ENCODE data around the gene FBXO34. TPM values are rescaled to one million over a fixed set of nuclear protein-coding genes. Genes with fewer than 3 reads are reported as not detected.

Gene FBXO34
- total and polyA plus RNA-seq, 4 experiments from 2014 or later, result 33.8 to 44.1 (median 42.9) TPM

GRCh38 chr14:55387121-55387520 lies 115.9 kb downstream of the FBXO34 start:
- Histone ChIP-seq H3K27ac (ENCODE audit: low read depth, low read length) (peak overlapping the region; percentile 59), H3K27me3 (ENCODE audit: insufficient read depth, low read length) (no peaks in the 10 kb centered on the region), H3K4me3 (ENCODE audit: low read length in 2 of 2) (no peak overlapping the region), H3K36me3 (ENCODE audit: insufficient read depth, low read length) (peaks cover 3% of the 10 kb centered on the region), H3K9me3 (ENCODE audit: control insufficient read depth in 1 of 2, low read length in 2 of 2) (no peaks in the 10 kb centered on the region), H3K4me1 (ENCODE audit: insufficient read depth, low read length) (peaks cover 19% of the 10 kb centered on the region)
- ChIA-PET POLR2A (ENCODE audit: partially characterized antibody) (interaction anchor here (2.1 kb wide), 1 partner anchor 12 kb away, joined by 14 read pairs; no protein-coding TSS in a partner anchor), CTCF (ENCODE audit: partially characterized antibody) (interaction anchor here (1.2 to 1.9 kb wide), 4 partner anchors 20 to 117 kb away, joined by 3 to 10 read pairs (median 4); partner anchors contain the start of gene FBXO34)
- Mint-ChIP-seq H3K36me3 (peaks cover 48 to 68% of the 10 kb centered on the region in 2 donors), H3K4me3 (peak overlapping the region in 7 of 8 donors; percentile 6 to 81 (median 37)), H3K9me3 (no peaks in the 10 kb centered on the region), H3K27ac (peak overlapping the region; percentile 32 to 98 (median 89)), H3K27me3 (no peaks in the 10 kb centered on the region), H3K4me1 (peaks cover 24 to 39% (median 26%) of the 10 kb centered on the region in 4 donors)
- no peak for DNase-seq
- intact Hi-C loops (cut with micrococcal nuclease), result no loop called here

- Mint-ChIP-seq H3K4me3 (peak overlapping the region in 1 of 8 donors; percentile 16), H3K27ac (peak overlapping the region; percentile 48 to 84 (median 61)), H3K4me1 (peaks cover 24 to 39% (median 26%) of the 10 kb centered on the region in 4 donors), H3K36me3 (peaks cover 45 to 65% of the 10 kb centered on the region in 2 donors), H3K27me3 (no peaks in the 10 kb centered on the region), H3K9me3 (no peaks in the 10 kb centered on the region)
- no peaks in the 10 kb centered on the region for H3K9me3 ChIP-seq (ENCODE audit: control insufficient read depth in 1 of 2, low read length in 2 of 2)
- H3K36me3 ChIP-seq (ENCODE audit: insufficient read depth, low read length), result peaks cover 3% of the 10 kb centered on the region
- H3K27me3 ChIP-seq (ENCODE audit: insufficient read depth, low read length), result no peaks in the 10 kb centered on the region
- ChIA-PET CTCF (ENCODE audit: partially characterized antibody) (interaction anchor here (0.6 to 1.7 kb wide), 4 partner anchors 34 to 298 kb away, joined by 3 read pairs; no protein-coding TSS in a partner anchor), POLR2A (ENCODE audit: partially characterized antibody) (no interaction called here)
- H3K4me1 ChIP-seq (ENCODE audit: insufficient read depth, low read length), result peaks cover 19% of the 10 kb centered on the region
- intact Hi-C loops (cut with micrococcal nuclease), result no loop called here
- no peak for DNase-seq
- H3K4me3 ChIP-seq (ENCODE audit: low read length in 2 of 2), result no peak overlapping the region
- no peak overlapping the region for H3K27ac ChIP-seq (ENCODE audit: low read depth, low read length)
Observed at GRCh38 chr14:55388160-55388559, 116.9 kb downstream of the FBXO34 start.

GRCh38 chr14:55389330-55389729 lies 118.1 kb downstream of the FBXO34 start:
- intact Hi-C loops (cut with micrococcal nuclease), result no loop called here
- peaks cover 22 to 39% (median 25%) of the 10 kb centered on the region in 4 donors for H3K4me1 Mint-ChIP-seq
- H3K36me3 ChIP-seq (ENCODE audit: insufficient read depth, low read length), result peaks cover under 1% of the 10 kb centered on the region

GRCh38 chr14:55398679-55399078 lies 127.5 kb downstream of the FBXO34 start:
- Histone ChIP-seq H3K36me3 (ENCODE audit: insufficient read depth, low read length) (peaks cover 18% of the 10 kb centered on the region), H3K27me3 (ENCODE audit: insufficient read depth, low read length) (no peaks in the 10 kb centered on the region), H3K4me1 (ENCODE audit: insufficient read depth, low read length) (peaks cover 8% of the 10 kb centered on the region), H3K27ac (ENCODE audit: low read depth, low read length) (no peak overlapping the region), H3K4me3 (ENCODE audit: low read length in 2 of 2) (no peak overlapping the region), H3K9me3 (ENCODE audit: control insufficient read depth in 1 of 2, low read length in 2 of 2) (no peaks in the 10 kb centered on the region)
- intact Hi-C loops (cut with micrococcal nuclease), result no loop called here
- peaks cover 23 to 28% of the 10 kb centered on the region in 2 donors for H3K36me3 Mint-ChIP-seq
- peaks cover 10 to 22% (median 17%) of the 10 kb centered on the region in 4 donors for H3K4me1 Mint-ChIP-seq
- no peaks in the 10 kb centered on the region for H3K27me3 Mint-ChIP-seq
- POLR2A ChIA-PET (ENCODE audit: partially characterized antibody), result no interaction called here
- H3K27ac Mint-ChIP-seq, result no peak overlapping the region
- DNase-seq, result no peak
- CTCF ChIA-PET (ENCODE audit: partially characterized antibody), result interaction anchor here (0.7 kb wide), 1 partner anchor 237 kb away, joined by 3 read pairs; no protein-coding TSS in a partner anchor
- no peak overlapping the region for H3K4me3 Mint-ChIP-seq
- no peaks in the 10 kb centered on the region for H3K9me3 Mint-ChIP-seq

More at GRCh38 chr14:55389330-55389729, 118.1 kb downstream of the FBXO34 start:
- Mint-ChIP-seq H3K27me3 (no peaks in the 10 kb centered on the region), H3K27ac (peak overlapping the region in 1 of 7 donors; percentile 38), H3K4me3 (no peak overlapping the region), H3K9me3 (no peaks in the 10 kb centered on the region), H3K36me3 (peaks cover 38 to 57% of the 10 kb centered on the region in 2 donors)
- Histone ChIP-seq H3K4me3 (ENCODE audit: low read length in 2 of 2) (no peak overlapping the region), H3K9me3 (ENCODE audit: control insufficient read depth in 1 of 2, low read length in 2 of 2) (no peaks in the 10 kb centered on the region), H3K27ac (ENCODE audit: low read depth, low read length) (no peak overlapping the region), H3K27me3 (ENCODE audit: insufficient read depth, low read length) (no peaks in the 10 kb centered on the region), H3K4me1 (ENCODE audit: insufficient read depth, low read length) (peaks cover 19% of the 10 kb centered on the region)
- ChIA-PET CTCF (ENCODE audit: partially characterized antibody) (no interaction called here), POLR2A (ENCODE audit: partially characterized antibody) (interaction anchor here (0.6 kb wide), 1 partner anchor 35 kb away, joined by 3 read pairs; no protein-coding TSS in a partner anchor)
- DNase-seq, result no peak

GRCh38 chr14:55399183-55399582 lies 128.0 kb downstream of the FBXO34 start:
- POLR2A ChIA-PET (ENCODE audit: partially characterized antibody), result no interaction called here
- Mint-ChIP-seq H3K27me3 (no peaks in the 10 kb centered on the region), H3K36me3 (peaks cover 23 to 27% of the 10 kb centered on the region in 2 donors), H3K9me3 (no peaks in the 10 kb centered on the region), H3K27ac (peak overlapping the region in 1 of 7 donors; percentile 32), H3K4me1 (peaks cover 12 to 24% (median 19%) of the 10 kb centered on the region in 4 donors), H3K4me3 (no peak overlapping the region)
- no peak overlapping the region for H3K4me3 ChIP-seq (ENCODE audit: low read length in 2 of 2)
- DNase-seq, result no peak
- peaks cover 18% of the 10 kb centered on the region for H3K36me3 ChIP-seq (ENCODE audit: insufficient read depth, low read length)
- H3K27ac ChIP-seq (ENCODE audit: low read depth, low read length), result no peak overlapping the region
- CTCF ChIA-PET (ENCODE audit: partially characterized antibody), result no interaction called here
- H3K9me3 ChIP-seq (ENCODE audit: control insufficient read depth in 1 of 2, low read length in 2 of 2), result no peaks in the 10 kb centered on the region
- H3K27me3 ChIP-seq (ENCODE audit: insufficient read depth, low read length), result no peaks in the 10 kb centered on the region
- H3K4me1 ChIP-seq (ENCODE audit: insufficient read depth, low read length), result peaks cover 10% of the 10 kb centered on the region
- intact Hi-C loops (cut with micrococcal nuclease), result no loop called here

GRCh38 chr14:55399852-55400251 lies 128.6 kb downstream of the FBXO34 start:
- CTCF ChIA-PET (ENCODE audit: partially characterized antibody), result no interaction called here
- peak overlapping the region in 1 of 7 donors; percentile 32 for H3K27ac Mint-ChIP-seq
- H3K36me3 ChIP-seq (ENCODE audit: insufficient read depth, low read length), result peaks cover 13% of the 10 kb centered on the region
- POLR2A ChIA-PET (ENCODE audit: partially characterized antibody), result no interaction called here
- H3K4me3 Mint-ChIP-seq, result no peak overlapping the region
- peaks cover 18 to 30% (median 24%) of the 10 kb centered on the region in 4 donors for H3K4me1 Mint-ChIP-seq
- peaks cover 14% of the 10 kb centered on the region for H3K4me1 ChIP-seq (ENCODE audit: insufficient read depth, low read length)
- H3K36me3 Mint-ChIP-seq, result peaks cover 17 to 20% of the 10 kb centered on the region in 2 donors
- H3K27ac ChIP-seq (ENCODE audit: low read depth, low read length), result no peak overlapping the region
- no peaks in the 10 kb centered on the region for H3K27me3 Mint-ChIP-seq
- H3K27me3 ChIP-seq (ENCODE audit: insufficient read depth, low read length), result no peaks in the 10 kb centered on the region
- H3K9me3 ChIP-seq (ENCODE audit: control insufficient read depth in 1 of 2, low read length in 2 of 2), result no peaks in the 10 kb centered on the region
- no peaks in the 10 kb centered on the region for H3K9me3 Mint-ChIP-seq
- H3K4me3 ChIP-seq (ENCODE audit: low read length in 2 of 2), result no peak overlapping the region
- intact Hi-C loops (cut with micrococcal nuclease), result no loop called here
- DNase-seq, result no peak

GRCh38 chr14:55401751-55402150 lies 130.5 kb downstream of the FBXO34 start:
- Mint-ChIP-seq H3K4me1 (peaks cover 26 to 41% (median 27%) of the 10 kb centered on the region in 4 donors), H3K4me3 (no peak overlapping the region), H3K9me3 (no peaks in the 10 kb centered on the region), H3K27ac (peak overlapping the region in 1 of 7 donors; percentile 17), H3K36me3 (peaks cover 3 to 10% of the 10 kb centered on the region in 2 donors), H3K27me3 (no peaks in the 10 kb centered on the region)
- POLR2A ChIA-PET (ENCODE audit: partially characterized antibody), result no interaction called here
- intact Hi-C loops (cut with micrococcal nuclease), result no loop called here
- H3K36me3 ChIP-seq (ENCODE audit: insufficient read depth, low read length), result no peaks in the 10 kb centered on the region
- no peak for DNase-seq
- H3K9me3 ChIP-seq (ENCODE audit: control insufficient read depth in 1 of 2, low read length in 2 of 2), result no peaks in the 10 kb centered on the region
- H3K27me3 ChIP-seq (ENCODE audit: insufficient read depth, low read length), result no peaks in the 10 kb centered on the region
- H3K27ac ChIP-seq (ENCODE audit: low read depth, low read length), result no peak overlapping the region
- H3K4me3 ChIP-seq (ENCODE audit: low read length in 2 of 2), result no peak overlapping the region
- CTCF ChIA-PET (ENCODE audit: partially characterized antibody), result no interaction called here
- peaks cover 14% of the 10 kb centered on the region for H3K4me1 ChIP-seq (ENCODE audit: insufficient read depth, low read length)

Data from CD4-positive, alpha-beta memory T cell (primary cell).